Neural progenitor cell (in vitro differentiated cells): ENCODE results near the gene HP.

ENCODE experiments used
- CTCF ChIP-seq: fragments of 200-600 bp; sonication (generic); IDR thresholded peaks from 2 replicates; pipeline ENCODE4 v1.5.1; 2017; ENCODE audit warnings: antibody characterized with exemption, mild to moderate bottlenecking
- EZH2 ChIP-seq: fragments of 200-600 bp; sonication (generic); IDR thresholded peaks from 2 replicates; pipeline ENCODE4 v1.6.1; 2017; ENCODE audit warnings: antibody characterized with exemption, mild to moderate bottlenecking, moderate library complexity

DNA sequence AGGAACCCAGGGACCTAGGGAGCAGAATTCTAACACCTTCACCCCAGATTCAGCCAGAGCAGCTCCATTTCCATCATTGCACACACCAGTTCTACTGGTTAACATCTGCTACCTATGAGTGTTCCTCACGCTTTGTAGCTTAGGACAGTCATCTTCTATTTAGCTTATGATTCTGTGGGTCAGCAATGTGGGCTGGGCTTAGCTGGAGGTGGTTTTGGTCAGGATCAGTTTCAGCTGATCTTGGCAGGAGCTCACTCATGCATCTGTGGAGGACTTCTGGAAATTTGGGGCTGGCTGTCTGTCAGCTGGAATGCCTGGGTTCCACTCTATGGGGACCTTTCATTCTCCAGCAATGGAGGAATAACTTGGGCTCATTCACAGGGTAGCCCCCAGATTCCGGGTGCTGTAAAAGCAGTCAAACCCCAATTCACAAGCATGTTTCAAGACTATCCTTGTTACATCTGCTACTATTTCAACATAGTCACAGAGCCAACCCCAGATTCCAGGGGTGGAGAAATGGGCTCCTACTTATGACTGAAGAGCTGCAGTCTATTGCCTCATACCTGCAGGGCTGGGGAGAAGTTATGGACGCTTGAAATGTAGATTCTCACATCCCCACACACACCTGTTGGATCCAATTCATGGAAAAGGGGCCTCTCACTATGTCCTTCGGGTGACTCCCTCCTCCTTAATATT is 3.4 kb upstream of the HP start:
- TF ChIP-seq CTCF (no peak), EZH2 (no peak)
